Coronary artery (tissue), 2 donors: ENCODE measurements around the gene TSPAN2.
"Not testable (repeated sequence)": the region's sequence is repeated elsewhere in the genome, so short reads cannot be mapped to it uniquely, and the experiment has no call there.

Experiments
- DNase-seq: peaks from one replicate; pipeline ENCODE4 v3.0.0-alpha.2; 2017; ENCODE audit warnings: low spot score
- H3K27ac ChIP-seq, 2 donors: fragments of 200-600 bp; sonication (generic); one replicate each; pipeline ENCODE4 v1.5.1; 2016 to 2019
- H3K4me3 ChIP-seq: fragments of 200-600 bp; sonication (generic); 2 replicates; pipeline ENCODE4 v1.5.1; 2016; ENCODE audit warnings: mild to moderate bottlenecking, moderate library complexity
- CTCF ChIP-seq: fragments of 200-600 bp; sonication (generic); IDR thresholded peaks from one replicate; pipeline ENCODE4 v1.5.1; 2019; ENCODE audit warnings: antibody characterized with exemption

TSPAN2 gene

DNA sequence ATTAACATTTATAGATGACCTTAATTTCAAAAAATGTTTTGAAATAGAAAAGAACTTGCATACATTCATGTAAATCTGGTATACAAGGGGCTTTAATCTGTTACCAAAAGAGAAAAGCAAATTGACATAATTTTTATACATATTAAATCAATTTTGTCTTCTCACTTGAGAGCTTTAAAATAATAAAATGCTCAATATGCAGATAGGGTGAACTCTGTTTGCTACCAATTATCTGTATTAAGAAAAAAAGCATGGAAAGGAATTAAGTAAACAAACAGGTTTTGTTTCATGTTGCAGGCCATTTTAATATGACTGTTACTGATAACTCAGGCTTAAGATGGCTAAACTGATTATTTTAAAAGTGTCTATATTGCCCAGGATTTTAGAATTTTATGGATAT lies 65.7 kb downstream of the TSPAN2 start:
- DNase-seq: no peak
- Histone ChIP-seq H3K4me3 (no peak overlapping the region), H3K27ac (no peak overlapping the region)
- TF ChIP-seq CTCF: no peak

DNA sequence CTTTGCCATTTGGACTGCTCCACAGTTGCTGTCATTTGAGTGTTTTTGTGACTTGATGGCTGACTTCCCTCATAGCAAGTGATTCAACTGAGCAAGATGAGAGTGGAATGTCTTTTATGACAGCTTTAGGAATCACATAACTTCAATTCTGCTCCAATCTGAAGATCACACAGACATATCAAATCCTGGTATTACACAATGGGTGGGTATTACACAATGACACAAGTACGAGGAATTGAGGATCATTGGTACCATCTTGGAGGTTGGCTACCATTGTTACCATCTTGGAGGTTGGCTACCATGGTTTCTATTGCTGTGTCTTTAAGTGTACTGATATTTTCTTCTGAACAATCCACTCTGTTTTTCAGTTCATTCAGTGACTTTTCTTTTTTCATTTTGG lies 68.2 kb downstream of the TSPAN2 start:
- Histone ChIP-seq H3K4me3 (no peak overlapping the region), H3K27ac (no peak overlapping the region)
- no peak for TF ChIP-seq CTCF
- DNase-seq: no peak

DNA sequence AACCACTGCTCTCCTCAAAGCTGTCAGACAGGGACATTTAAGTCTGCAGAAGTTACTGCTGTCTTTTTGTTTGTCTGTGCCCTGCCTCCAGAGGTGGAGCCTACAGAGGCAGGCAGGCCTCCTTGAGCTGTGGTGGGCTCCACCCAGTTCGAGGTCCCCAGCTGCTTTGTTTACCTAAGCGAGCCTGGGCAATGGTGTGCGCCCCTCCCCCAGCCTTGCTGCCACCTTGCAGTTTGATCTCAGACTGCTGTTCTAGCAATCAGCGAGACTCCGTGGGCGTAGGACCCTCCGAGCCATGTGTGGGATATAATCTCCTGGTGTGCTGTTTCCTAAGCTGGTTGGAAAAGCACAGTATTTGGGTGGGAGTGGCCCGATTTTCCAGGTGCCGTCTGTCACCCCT lies 69.8 kb downstream of the TSPAN2 start:
- not testable (repeated sequence) for H3K27ac ChIP-seq, DNase-seq, H3K4me3 ChIP-seq

DNA sequence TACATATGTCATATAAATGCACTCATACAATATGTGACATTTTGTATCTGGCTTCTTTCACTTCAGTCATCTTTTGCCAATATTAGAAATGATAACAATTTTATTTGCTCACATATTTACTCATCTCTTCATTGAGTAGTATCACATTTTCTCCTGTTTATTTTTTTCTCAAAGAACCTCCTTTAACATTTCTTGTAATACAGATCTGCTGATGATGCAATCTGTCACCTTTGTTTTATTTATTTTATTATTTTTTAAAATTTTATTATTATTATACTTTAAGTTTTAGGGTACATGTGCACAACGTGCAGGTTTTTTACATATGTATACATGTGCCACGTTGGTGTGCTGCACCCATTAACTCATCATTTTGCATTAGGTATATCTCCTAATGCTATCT lies 75.5 kb downstream of the TSPAN2 start:
- no peak for DNase-seq
- H3K4me3 ChIP-seq: no peak overlapping the region
- H3K27ac ChIP-seq: no peak overlapping the region
- TF ChIP-seq CTCF: no peak

- no peak for TF ChIP-seq CTCF
- H3K4me3 ChIP-seq: no peak overlapping the region
- no peak overlapping the region for H3K27ac ChIP-seq
- no peak for DNase-seq
Observed at GRCh38 chr1:115012434-115012833, 76.9 kb downstream of the TSPAN2 start.

GRCh38 chr1:115012006-115012405 lies 77.3 kb downstream of the TSPAN2 start:
- no peak for TF ChIP-seq CTCF
- Histone ChIP-seq H3K4me3 (no peak overlapping the region), H3K27ac (no peak overlapping the region)
- DNase-seq: no peak

DNA sequence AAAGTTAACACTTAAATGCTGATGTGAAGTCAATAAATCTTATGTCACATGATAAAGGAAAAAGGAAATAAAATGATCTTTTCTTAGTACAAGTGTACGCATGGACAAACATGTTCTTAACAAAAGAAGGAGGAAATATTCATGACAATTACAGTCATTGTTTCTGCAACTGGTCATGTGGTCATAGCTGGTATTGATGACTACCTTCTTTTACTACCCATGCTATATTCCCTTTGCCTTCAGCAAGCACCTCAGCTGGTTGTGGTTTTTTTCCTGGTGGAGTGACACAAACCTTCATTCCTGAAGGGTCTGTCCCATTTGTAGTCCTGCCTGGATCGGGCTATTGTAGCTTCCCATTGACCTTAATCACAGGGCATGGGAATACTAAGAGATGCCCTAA lies 83.1 kb downstream of the TSPAN2 start:
- Histone ChIP-seq H3K27ac (no peak overlapping the region), H3K4me3 (no peak overlapping the region)
- TF ChIP-seq CTCF: no peak
- DNase-seq: no peak
